Stimulated activated CD8-positive, alpha-beta memory T cell treated with anti-CD3 and anti-CD28 coated beads, Interleukin-15, amount 100 ng/mL, for 24 hours (primary cell): Measurements from ENCODE around the gene DHX34.
"Not testable (repeated sequence)": the region's sequence is repeated elsewhere in the genome, so short reads cannot be mapped to it uniquely, and the experiment has no call there.

Experiments
- DNase-seq: peaks from one replicate; pipeline ENCODE4 v3.0.0-alpha.2; 2020; ENCODE audit warnings: low read depth

Gene DHX34, protein sequence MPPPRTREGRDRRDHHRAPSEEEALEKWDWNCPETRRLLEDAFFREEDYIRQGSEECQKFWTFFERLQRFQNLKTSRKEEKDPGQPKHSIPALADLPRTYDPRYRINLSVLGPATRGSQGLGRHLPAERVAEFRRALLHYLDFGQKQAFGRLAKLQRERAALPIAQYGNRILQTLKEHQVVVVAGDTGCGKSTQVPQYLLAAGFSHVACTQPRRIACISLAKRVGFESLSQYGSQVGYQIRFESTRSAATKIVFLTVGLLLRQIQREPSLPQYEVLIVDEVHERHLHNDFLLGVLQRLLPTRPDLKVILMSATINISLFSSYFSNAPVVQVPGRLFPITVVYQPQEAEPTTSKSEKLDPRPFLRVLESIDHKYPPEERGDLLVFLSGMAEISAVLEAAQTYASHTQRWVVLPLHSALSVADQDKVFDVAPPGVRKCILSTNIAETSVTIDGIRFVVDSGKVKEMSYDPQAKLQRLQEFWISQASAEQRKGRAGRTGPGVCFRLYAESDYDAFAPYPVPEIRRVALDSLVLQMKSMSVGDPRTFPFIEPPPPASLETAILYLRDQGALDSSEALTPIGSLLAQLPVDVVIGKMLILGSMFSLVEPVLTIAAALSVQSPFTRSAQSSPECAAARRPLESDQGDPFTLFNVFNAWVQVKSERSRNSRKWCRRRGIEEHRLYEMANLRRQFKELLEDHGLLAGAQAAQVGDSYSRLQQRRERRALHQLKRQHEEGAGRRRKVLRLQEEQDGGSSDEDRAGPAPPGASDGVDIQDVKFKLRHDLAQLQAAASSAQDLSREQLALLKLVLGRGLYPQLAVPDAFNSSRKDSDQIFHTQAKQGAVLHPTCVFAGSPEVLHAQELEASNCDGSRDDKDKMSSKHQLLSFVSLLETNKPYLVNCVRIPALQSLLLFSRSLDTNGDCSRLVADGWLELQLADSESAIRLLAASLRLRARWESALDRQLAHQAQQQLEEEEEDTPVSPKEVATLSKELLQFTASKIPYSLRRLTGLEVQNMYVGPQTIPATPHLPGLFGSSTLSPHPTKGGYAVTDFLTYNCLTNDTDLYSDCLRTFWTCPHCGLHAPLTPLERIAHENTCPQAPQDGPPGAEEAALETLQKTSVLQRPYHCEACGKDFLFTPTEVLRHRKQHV

DNA sequence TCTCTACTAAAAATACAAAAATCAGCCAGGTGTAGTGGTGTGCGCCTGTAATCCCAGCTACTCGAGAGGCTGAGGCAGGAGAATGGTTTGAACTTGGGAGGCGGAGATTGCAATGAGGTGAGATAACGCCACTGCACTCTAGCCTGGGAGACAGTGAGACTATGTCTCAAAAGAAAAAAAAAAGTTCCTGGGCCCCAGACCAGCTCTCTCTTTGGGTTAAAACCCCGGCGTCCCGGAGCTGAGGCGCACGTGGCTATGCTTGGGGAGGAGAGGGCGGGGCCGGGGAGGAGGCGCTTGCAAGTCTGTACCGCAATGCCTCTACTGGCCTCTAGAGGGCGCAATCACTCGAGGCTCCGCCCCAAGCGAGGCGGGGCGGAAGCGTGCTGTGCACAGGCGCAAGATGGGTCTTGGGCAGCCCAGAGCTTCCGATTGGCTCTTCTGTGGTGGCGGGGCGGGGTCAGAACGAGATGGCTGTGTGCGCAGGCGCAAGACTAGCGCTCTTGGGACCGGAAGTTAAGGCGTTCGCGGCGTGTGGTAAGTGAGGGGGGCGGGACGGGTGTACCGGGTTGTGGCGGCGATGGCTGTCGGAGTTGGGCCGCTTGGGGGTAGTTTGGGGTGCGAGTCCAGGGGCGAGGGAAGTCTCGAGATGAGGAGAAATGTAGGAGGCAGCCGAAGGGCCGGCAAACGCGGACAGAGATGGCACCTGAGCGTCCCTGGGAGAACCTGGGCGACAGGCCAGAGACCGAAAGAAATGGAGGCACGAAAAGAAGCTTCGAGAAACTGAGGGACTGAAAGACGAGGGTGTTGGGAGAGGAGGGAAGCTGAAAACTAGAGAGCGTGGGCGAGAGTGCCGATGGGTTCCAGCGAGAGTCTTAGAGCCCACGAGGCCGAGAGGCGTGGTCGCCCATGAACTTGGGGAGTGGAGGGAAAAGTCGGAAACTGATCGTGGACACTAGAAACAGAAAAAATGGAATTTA is at the start of gene DHX34:
Gene DHX34, plus strand, starts transcription at position 497 of the 977 bp plus-strand sequence. CDS start 3,716 bp downstream, outside the sequence.
- DNase-seq, result peak; percentile 95

DNA sequence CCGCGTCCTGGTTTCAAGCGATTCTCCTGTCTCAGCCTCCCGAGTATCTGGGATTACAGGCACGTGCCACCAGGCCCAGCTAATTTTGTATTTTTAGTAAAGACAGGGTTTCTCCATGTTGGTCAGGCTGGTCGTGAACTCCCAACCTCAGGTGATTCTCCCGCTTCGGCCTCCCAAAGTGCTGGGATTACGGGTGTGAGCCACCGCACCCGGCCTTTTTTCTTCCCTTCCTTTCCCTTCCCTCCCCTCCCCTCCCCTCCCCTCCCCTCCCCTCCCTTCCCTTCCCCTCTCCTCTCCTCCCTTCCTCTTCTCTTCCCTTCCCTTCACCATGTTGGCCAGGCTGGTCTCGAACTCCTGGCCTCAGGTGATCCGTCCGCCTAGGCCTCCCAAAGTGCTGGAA is 48.2 kb upstream of the DHX34 start:
- not testable (repeated sequence) for DNase-seq

DNA sequence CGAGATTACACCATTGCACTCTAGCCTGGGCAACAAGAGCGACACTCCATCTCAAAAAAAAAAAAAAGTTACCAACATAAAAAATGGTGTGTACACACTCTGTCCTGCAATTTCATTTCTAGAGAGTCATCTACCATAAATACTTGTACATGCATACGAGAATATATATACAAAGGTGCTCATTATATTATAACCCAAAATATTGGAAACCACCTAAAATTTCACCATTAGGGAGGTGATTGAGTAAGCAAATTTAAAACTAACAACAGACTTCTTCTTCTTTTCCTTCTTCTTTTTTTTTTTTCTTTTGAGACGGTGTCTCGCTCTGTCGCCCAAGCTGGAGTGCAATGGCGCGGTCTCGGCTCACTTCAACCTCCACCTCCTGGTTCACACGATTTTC is 46.9 kb upstream of the DHX34 start:
- DNase-seq, result no peak

DNA sequence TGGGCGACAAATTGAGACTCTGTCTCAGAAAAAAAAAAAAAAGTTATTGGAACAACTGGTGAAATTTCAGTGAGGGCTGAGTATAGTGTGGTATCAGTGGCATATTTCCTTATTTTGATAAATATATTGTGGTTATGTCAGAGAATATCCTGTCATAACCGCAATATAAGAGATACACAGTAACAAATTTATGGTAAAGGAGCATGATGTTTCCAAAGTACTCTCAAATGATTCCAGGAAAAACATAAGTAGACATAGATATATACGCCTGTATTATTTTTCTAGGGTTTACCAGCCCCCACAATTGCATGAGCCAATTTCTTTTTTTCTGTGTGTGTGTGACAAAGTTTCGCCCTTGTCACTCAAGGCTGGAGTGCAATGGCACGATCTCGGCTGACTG is 45.1 kb upstream of the DHX34 start:
- DNase-seq, result no peak

DNA sequence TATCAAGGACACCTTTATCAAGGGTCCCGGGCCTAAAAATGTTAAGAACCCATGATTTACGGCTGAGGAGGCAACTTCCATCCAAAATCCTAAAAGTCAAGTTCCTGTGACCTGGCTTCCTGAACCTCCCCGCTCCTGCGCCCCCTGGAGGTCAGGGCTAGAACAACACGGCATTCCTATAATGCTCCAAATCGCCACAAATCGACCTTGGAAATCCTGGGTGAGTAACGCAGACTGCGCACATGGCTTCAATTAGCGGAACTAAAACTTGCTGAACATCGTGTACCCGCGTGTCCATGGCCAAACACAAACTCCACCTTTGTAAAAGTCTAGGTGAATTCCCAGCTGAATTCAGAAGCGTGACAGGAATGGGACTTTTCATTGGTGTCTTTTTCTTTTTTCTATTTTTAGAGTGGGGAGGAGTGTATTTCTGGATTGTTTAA is 43.8 kb upstream of the DHX34 start:
- peak; percentile 25 for DNase-seq

DNA sequence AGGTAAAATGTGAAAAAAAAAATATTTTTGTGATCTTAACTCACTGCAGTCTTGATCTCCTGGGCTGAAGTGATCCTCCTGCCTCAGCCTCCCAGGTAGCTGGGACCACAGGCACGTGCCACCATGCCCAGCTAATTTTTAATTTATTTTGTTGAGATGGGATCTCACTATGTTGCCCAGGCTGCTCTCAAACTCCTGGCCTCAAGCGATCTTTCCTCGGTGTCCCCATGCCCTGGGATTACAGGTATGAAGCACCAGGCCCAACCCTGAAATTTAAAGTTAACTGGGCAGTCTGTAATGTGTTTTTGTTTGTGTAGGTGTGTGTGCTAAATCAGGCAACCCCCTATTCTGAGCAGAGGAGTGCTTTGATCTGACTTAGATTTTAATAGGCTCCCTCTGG is 42.8 kb upstream of the DHX34 start:
- DNase-seq, result no peak

DNA sequence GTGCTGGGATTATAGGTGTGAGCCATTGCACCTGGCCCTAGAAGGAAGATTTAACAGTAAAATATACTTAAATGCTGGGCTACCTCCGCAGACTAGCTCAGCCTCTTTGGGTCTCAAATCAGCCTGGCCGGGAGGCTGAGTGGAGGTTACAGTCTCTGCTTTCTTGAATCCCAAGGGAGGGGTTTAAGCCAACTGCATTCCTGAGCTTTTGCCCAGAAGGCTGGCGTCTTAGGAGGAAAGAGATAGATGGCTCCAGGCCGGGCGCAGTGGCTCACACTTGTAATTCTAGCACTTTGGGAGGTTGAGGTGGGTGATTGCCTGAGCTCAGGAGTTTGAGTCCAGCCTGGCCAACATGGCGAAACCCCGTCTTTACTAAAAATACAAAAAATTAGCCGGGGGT is 40.1 kb upstream of the DHX34 start:
- DNase-seq, result no peak

DNA sequence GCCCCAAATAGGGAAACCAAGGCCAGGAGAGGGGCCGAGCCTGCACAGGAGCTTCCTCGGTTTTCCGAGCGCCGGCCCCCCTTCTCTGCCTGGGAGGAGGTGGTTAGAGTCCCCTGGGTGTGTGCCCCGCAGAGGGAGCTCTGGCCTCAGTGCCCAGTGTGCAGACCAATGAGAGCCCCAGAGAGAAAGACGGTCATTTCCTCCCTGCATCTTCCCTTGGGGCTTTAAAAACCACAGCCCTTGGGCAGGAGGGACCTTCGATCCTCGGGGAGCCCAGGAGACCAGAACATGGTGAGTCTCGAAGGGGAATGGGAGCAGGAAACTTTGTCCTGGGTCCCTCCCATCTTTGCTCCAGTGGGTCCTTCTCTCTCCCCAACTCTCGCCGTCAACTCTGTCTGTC is 39.5 kb upstream of the DHX34 start, which contains the start of gene C5AR1:
Gene C5AR1, plus strand, starts transcription at position 254 of the 400 bp plus-strand sequence. Its CDS starts 35 bp downstream, at position 289.
- no peak for DNase-seq

DNA sequence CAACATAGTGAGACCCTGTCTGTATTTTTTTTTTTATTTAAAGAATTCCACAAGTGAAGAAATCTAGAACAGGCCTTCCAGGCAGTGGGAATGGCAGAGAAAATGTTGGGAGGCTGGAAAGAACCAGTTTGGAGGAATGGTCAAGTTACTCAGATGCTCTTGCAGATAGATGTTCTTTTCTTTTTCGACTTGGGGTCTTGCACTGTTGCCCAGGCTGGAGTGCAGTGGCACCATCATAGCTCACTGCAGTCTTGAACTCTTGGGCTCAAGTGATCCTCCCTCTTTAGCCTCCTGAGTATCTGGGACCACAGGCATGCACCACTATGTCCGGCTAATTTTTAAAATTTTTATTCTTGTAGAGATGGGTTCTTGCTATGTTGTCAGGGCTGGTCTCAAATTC is 38.8 kb upstream of the DHX34 start:
- DNase-seq, result no peak

DNA sequence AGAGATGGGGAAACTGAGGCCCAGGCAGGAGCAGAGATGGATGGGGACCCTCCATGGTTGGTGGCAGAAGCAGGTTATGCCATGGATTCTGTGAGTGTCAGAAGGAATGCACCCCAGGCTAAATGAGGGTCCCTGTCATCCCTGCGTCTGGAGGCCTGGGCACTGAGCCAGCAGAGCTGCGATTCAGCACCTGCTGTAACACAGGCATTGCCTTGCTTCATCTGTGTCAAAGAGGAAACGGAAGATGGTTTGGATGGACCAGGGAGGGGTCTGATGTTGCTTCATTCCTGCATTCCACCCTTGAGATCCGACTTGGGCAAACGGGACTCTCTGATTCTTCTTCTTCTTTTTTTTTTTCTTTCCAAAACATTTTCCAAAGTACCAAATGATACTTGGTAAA is 38.3 kb upstream of the DHX34 start:
- DNase-seq, result no peak

DNA sequence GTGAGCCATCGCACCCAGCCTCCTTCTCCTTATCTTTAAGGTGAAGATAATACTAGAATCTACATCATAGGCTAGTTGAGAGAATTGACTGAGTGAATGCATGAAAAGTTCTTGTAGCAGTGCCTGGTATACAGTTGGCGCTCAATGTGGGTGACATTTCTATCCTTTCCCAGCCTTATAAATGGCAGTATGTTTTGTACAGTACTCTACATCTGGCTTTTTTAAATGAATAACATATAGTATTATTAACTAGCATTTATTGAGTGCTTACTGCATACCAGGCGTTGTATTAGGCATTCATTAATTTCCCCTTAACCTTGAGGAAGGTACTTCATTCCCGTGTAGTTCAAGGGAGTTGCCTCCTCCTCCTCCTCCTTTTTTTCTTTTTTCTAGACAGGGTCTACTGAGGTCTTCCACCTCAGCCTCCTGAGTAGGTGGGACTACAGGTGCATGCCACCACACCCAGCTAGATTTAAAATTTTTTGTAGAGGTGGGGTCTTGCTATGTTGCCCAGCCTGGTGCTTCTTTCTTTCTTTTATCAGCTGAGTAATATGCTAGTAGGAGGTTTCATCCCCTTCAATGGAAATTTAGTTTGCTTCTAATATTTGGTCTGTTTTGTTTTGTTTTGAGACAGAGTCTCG is 36.6 kb upstream of the DHX34 start:
- no peak for DNase-seq

DNA sequence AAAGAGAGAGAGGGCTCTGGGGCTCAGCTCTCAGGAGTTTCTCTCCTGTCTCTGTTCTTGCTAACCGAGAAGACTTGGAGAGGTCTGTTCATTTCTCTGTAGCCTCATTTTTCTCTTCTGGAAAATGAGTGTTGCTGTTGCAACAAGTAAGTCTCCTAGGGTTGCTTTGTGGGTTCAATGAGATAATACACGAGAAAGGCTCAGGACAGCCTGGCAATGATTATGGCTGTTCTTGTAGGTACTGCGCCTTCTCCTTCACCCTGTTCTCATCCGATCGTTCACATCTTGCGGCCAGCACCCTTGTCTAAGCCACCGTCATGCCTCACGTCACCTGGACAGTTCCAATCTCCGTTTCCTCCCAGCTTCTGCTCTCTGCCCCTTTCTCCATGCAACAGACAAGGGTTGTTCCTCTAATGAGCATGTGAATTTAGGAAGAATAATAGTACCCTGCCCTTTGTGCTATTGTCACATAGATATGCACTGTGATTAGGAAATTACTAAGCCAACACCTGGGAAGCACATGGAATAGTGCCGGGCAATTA is 35.3 kb upstream of the DHX34 start:
- no peak for DNase-seq

DNA sequence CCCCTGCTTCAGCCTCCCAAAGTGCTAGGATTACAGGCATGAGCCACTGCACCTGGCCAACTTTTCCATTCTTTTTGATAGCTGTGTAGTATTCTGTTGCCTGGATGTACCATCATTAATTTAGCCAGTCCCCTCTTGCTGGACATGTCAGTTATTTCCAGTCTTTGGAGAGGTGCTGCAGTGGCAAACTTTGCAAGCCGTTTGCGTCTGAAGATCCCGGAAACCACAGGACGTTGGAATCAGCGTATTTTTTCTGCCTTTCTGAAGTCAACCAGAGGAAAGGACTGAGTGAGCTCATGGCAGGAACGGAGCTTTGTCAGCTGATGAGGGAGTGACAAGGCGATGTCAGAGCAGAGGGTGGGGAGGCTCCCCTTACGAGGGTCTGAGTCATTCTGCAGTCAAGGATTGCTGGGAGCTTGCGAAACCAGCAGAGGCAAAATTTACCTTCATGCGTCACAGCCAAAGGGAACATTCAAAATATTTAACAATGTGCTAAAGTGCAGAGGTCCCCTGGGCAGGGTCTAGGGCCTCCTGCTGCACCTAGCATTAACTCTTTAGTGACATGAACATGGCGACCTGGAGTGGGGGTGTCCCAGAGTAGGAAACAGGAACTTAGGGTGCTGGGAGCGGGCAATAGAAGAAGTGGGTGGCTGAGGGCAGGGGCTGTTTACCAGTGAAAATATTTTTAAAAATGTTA is 33.8 kb upstream of the DHX34 start:
- DNase-seq, result no peak

DNA sequence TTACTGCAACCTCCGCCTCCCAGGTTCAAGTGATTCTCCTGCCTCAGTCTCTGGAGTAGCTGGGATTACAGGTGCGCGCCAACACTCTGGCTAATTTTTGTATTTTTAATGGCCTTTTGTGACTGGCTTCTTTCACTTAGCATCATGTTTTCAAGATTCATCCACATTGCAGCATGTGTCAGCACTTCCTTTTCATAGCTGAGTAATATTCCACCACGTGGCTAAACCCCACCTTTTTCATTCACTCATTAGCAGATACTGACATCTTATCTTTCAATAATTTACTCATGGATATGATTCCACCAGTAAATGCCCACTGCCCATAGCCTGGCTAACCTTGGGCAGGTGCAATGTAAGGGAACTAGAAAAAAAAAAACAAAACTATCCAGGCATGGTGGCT is 32.6 kb upstream of the DHX34 start:
- no peak for DNase-seq

DNA sequence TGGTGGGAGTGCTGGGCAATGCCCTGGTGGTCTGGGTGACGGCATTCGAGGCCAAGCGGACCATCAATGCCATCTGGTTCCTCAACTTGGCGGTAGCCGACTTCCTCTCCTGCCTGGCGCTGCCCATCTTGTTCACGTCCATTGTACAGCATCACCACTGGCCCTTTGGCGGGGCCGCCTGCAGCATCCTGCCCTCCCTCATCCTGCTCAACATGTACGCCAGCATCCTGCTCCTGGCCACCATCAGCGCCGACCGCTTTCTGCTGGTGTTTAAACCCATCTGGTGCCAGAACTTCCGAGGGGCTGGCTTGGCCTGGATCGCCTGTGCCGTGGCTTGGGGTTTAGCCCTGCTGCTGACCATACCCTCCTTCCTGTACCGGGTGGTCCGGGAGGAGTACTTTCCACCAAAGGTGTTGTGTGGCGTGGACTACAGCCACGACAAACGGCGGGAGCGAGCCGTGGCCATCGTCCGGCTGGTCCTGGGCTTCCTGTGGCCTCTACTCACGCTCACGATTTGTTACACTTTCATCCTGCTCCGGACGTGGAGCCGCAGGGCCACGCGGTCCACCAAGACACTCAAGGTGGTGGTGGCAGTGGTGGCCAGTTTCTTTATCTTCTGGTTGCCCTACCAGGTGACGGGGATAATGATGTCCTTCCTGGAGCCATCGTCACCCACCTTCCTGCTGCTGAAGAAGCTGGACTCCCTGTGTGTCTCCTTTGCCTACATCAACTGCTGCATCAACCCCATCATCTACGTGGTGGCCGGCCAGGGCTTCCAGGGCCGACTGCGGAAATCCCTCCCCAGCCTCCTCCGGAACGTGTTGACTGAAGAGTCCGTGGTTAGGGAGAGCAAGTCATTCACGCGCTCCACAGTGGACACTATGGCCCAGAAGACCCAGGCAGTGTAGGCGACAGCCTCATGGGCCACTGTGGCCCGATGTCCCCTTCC is 28.9 kb upstream of the DHX34 start:
- DNase-seq, result no peak

DNA sequence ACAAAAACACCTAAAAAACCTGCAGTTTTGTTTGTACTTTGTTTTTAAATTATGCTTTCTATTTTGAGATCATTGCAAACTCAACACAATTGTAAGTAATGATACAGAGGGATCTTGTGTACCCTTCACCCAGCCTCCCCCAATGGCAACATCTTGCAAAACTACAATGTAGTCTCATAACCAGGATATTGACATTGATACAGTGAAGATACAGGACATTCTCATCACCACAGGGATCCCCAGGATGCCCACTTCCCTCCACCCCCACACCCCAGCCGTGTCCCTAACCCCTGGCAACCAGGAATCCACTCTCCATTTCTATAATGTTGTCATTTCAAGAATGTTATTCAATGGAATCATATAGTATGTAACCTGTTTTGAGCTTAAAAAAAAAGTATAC is 27.5 kb upstream of the DHX34 start:
- no peak for DNase-seq

DNA sequence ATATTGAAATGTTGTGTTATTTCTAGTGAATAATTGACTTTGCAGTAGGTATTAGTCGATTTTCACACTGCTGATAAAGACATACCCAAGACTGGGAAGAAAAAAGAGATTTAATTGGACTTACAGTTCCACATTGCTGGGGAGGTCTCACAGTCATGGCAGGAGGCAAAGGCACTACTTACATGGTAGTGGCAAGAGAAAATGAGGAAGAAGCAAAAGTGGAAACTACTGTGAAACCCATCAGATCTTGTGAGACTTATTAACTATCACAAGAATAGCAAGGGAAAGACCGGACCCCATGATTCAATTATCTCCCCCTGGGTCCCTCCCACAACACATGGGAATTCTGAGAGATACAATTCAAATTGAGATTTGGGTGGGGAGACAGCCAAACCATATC is 27.1 kb upstream of the DHX34 start:
- DNase-seq, result no peak

DNA sequence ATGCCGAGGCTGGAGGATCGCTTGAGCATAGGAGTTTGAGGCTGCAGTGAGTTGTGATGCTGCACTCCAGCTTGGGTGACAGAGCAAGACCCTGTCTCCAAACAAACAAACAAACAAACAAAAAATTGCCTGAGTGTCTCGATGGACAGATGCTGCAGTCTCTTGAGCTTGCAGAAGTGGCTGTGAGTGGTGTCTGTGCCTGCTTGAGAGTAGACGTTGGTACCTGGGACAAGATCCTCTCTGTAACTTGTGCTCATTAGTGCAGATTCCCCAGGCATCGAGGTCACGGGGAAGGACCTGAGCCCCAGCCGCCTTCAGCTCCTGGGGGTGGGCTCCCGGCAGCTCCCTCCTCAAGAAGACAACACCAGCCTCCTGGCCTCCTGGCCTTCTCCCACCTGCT is 25.7 kb upstream of the DHX34 start:
- no peak for DNase-seq

DNA sequence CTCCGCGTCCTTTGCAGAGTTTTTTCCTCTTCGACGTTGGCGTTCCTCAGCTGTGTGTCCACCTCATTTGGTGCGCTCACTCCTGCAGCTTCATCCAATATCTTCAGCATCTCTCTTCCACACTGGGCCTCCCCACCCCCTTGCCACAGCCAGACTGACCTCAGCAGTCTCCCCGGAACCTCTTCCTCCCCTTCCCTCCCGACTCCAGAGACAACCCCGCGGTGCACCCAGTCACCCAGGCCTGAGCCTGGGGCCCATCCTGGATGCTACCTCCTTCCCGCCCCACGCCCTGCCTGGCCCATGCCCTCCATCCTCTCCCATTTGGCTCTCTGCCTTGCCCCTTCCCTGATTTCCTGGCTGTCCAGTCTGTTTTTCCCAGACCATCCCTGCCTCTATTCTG is 25.2 kb upstream of the DHX34 start:
- DNase-seq, result no peak
